OCI-LY3 (cell line): ENCODE measurements around the gene TMEM132C.

Source experiments
- CTCF ChIP-seq: fragments of 200-600, 300-600 bp; sonication (generic); IDR thresholded peaks from 2 replicates; pipeline ENCODE4 v1.5.1; 2014; ENCODE audit warnings: antibody characterized with exemption, low read length, low read depth
- EZH2phosphoT487 ChIP-seq: fragments of 200-600 bp; shearing (Covaris generic); IDR thresholded peaks from 2 replicates; pipeline ENCODE4 v1.6.1; 2018; ENCODE audit warnings: antibody characterized with exemption, mixed run types, low read depth

GRCh38 chr12:128513331-128513730 is 246.4 kb downstream of the TMEM132C start:
- TF ChIP-seq CTCF (no peak), EZH2phosphoT487 (no peak)
